ENCODE data around the gene ZGLP1.

DNA sequence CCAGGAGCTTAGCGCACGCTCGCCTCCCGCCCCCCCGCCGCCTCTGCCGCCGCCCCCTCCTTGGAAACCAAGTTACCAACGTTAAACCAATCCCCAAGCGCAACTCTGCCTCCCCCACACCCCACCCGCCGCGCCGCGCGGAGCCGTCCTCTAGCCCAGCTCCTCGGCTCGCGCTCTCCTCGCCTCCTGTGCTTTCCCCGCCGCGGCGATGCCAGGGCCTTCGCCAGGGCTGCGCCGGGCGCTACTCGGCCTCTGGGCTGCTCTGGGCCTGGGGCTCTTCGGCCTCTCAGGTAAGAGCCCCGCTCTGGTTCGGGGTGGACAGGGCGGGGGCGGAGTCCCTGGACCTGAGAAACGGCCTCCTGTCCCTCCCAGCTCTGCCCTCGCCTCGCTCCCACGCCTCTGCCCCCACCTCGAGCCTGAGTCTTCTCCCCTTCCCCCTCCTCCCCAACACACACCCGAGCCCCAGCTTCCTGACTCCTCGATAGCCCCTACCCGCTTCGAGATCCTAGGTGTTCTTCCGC lies 19.7 kb downstream of the ZGLP1 start, which contains the start of gene ICAM5:
- TF ChIP-seq, protein P1, sequence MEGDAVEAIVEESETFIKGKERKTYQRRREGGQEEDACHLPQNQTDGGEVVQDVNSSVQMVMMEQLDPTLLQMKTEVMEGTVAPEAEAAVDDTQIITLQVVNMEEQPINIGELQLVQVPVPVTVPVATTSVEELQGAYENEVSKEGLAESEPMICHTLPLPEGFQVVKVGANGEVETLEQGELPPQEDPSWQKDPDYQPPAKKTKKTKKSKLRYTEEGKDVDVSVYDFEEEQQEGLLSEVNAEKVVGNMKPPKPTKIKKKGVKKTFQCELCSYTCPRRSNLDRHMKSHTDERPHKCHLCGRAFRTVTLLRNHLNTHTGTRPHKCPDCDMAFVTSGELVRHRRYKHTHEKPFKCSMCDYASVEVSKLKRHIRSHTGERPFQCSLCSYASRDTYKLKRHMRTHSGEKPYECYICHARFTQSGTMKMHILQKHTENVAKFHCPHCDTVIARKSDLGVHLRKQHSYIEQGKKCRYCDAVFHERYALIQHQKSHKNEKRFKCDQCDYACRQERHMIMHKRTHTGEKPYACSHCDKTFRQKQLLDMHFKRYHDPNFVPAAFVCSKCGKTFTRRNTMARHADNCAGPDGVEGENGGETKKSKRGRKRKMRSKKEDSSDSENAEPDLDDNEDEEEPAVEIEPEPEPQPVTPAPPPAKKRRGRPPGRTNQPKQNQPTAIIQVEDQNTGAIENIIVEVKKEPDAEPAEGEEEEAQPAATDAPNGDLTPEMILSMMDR (IDR thresholded peaks at IDR 0.05; ENCODE audit: borderline replicate concordance, extremely low read depth, low read length, poor library complexity, severe bottlenecking): no peak
- TF ChIP-seq EZH2 (IDR thresholded peaks at IDR 0.05; ENCODE audit: borderline replicate concordance, low read depth, low read length, severe bottlenecking): no peak

Data from DND-41 (cell line).